Heart right ventricle (tissue), 16 donors: Measurements from ENCODE around the gene MTO1. TPM values are rescaled to one million over a fixed set of nuclear protein-coding genes. Genes with fewer than 3 reads are reported as not detected.
"Not testable (repeated sequence)": the region's sequence is repeated elsewhere in the genome, so short reads cannot be mapped to it uniquely, and the experiment has no call there.

Experiments used
- ATAC-seq, 8 donors: fragments of 200-7000 bp; cut with Tn5 transposase; one replicate each; pipeline ENCODE4 v1.9.1; 2020; ENCODE audit warnings: mild to moderate bottlenecking in 8 of 8, moderate library complexity in 8 of 8, moderate number of reproducible peaks in 1 of 8
- DNase-seq, 2 donors: peaks; one replicate each; pipeline ENCODE4 v3.0.0-alpha.2; 2020
- H3K27ac ChIP-seq, 10 donors: fragments of 200-600 bp; sonication (generic) in 2 of 10; one replicate each; pipeline versions ENCODE4 v1.5.0 to v1.8.0; 2020 to 2022; ENCODE audit warnings: mild to moderate bottlenecking in 3 of 10
- H3K27me3 ChIP-seq, 7 donors: fragments of 200-600 bp; one replicate each; pipeline ENCODE4 v1.8.0; 2021 to 2022; ENCODE audit warnings: mild to moderate bottlenecking in 2 of 7
- H3K36me3 ChIP-seq, 9 donors: fragments of 200-600 bp; sonication (generic) in 1 of 9; one replicate each; pipeline versions ENCODE4 v1.5.0 to v1.8.0; 2020 to 2022; ENCODE audit warnings: mild to moderate bottlenecking in 2 of 9
- H3K4me1 ChIP-seq, 9 donors: fragments of 200-600 bp; sonication (generic) in 1 of 9; one replicate each; pipeline versions ENCODE4 v1.5.0 to v1.8.0; 2020 to 2022; ENCODE audit warnings: mild to moderate bottlenecking in 4 of 9
- H3K4me3 ChIP-seq, 10 donors: fragments of 200-600 bp; sonication (generic) in 2 of 10; one replicate each; pipeline versions ENCODE4 v1.5.0 to v1.8.0; 2020 to 2022; ENCODE audit warnings: mild to moderate bottlenecking in 7 of 10, moderate library complexity in 2 of 10
- H3K9me3 ChIP-seq, 11 donors: fragments of 200-600 bp in 10 of 11; sonication (generic) in 2 of 11; one replicate each; pipeline versions ENCODE4 v1.5.0 to v1.8.0; 2013 to 2022; ENCODE audit warnings: mild to moderate bottlenecking in 2 of 11, control low read depth in 1 of 11, moderate library complexity in 1 of 11
- CTCF ChIP-seq, 9 donors: fragments of 200-600 bp; sonication (generic) in 2 of 9; IDR thresholded peaks; one replicate each; pipeline versions ENCODE4 v1.5.0 to v1.8.0; 2021 to 2022; ENCODE audit warnings: antibody characterized with exemption in 9 of 9, mild to moderate bottlenecking in 5 of 9, moderate library complexity in 1 of 9
- WGBS, 2 donors: extraction: QIAGEN DNeasy Blood & Tissue Kit; methylation state at CpG; one replicate each; pipeline ENCODE4 v1.1.7; 2013; ENCODE audit warnings: inconsistent platforms in 1 of 2; 5-methylcytosine and 5-hydroxymethylcytosine counted together
- intact Hi-C, 10 donors: fragments of 100-400 bp; cut with DNase I; formaldehyde crosslinking; loops; one replicate each; pipeline versions ENCODE4 v1.11.1 to v1.14.2; 2022
- polyA plus RNA-seq, 2 donors: library from polyadenylated mRNA; stranded (reverse); fragments of 200-250 nt; gene quantifications; one replicate each; pipeline ENCODE4 v1.2.3, GENCODE V29; 2013
- total RNA-seq, 10 donors: library from RNA; stranded (reverse); fragmentation: NEBNext Ultra II Directional in 3 of 10; extraction: Animal tissue kit (Norgen Biotek cat#: 25700) in 3 of 10; gene quantifications; one replicate each; pipeline versions ENCODE4 v1.2.1 to v1.2.4, GENCODE V29; 2021 to 2023
- donor health status: Arrhythmogenic right ventricular cardiomyopathy.
- donor health status: ischemic (EF 13 %, LVEDD 7.1; RV severe dilation, severe dysfunction).
- donor health status: healthy with polysubstance abuse.
- donor health status: DM: no; HTN: yes; CAD: no.
- donor health status: DM: no; HTN: no; CAD: no.
- donor health status: ischemic (EF 25% LVEDD 6.9; RV normal size, moderate dysfunction).
- donor health status: ischemic (EF 25% LVEDD 5.7; RV mildly dilated, moderate dysfunction).
- donor health status: healthy.
- donor health status: DM: yes; HTN: yes; CAD: no.
- donor health status: Ischemic cardiomyopathy.
- donor health status: ischemic (EF 35%, LVEDD 5.7; RV mildly dilated, moderate dysfunction).
- donor health status: nonischemic (EF 11% LVEDD 7.7; RV severe dilation, severe dysfunction).
- donor health status: DM: yes; HTN: yes; CAD: no.
- donor health status: PGD.
- donor health status: ischemic (EF 29% LVEDD 5.4; RV normal size, mild dysfunction).
- donor health status: nonischemic (EF 23%, LVEDD 6.1; RV moderate dilation, normal function).

MTO1 gene
- total and polyA plus RNA-seq, 12 donors = 14.4 to 34.2 (median 28.0) TPM

- Histone ChIP-seq H3K9me3 (no peaks in the 10 kb centered on the region), H3K4me1 (peaks cover 0 to 57% (median 10%) of the 10 kb centered on the region in 9 donors), H3K27ac (peak overlapping the region in 1 of 10 donors; percentile 41), H3K36me3 (no peaks in the 10 kb centered on the region), H3K27me3 (peaks cover 0 to 12% (median 0%) of the 10 kb centered on the region in 7 donors), H3K4me3 (no peak overlapping the region)
- ATAC-seq = no peak
- DNase-seq = no peak
- WGBS, 2 donors = 72 to 73% methylated on average over 3 of the region's 3 CpGs
- no peak for TF ChIP-seq CTCF (IDR thresholded peaks at IDR 0.05)
- intact Hi-C loops = loop anchor here in 1 of 10 donors (10.0 kb wide), 1 partner anchor 59 kb away; no protein-coding TSS in a partner anchor
Observed at GRCh38 chr6:73455865-73456629, 5.5 kb upstream of the MTO1 start.

- not testable (repeated sequence) for H3K4me3 ChIP-seq, H3K27ac ChIP-seq, H3K9me3 ChIP-seq, H3K36me3 ChIP-seq, ATAC-seq, H3K27me3 ChIP-seq, DNase-seq
- peaks cover 0 to 58% (median 21%) of the 10 kb centered on the region in 9 donors for H3K4me1 ChIP-seq
- intact Hi-C loops = loop anchor here in 1 of 10 donors (10.0 kb wide), 1 partner anchor 55 kb away; no protein-coding TSS in a partner anchor
- 81 to 85% methylated on average over 7 of the region's 7 CpGs for WGBS, 2 donors
Observed at GRCh38 chr6:73459474-73459873, 2.1 kb upstream of the MTO1 start.

- Histone ChIP-seq H3K27me3 (no peaks in the 10 kb centered on the region), H3K36me3 (peaks cover 0 to 13% (median 0%) of the 10 kb centered on the region in 9 donors), H3K27ac (no peak overlapping the region), H3K4me3 (no peak overlapping the region), H3K4me1 (peaks cover 0 to 52% (median 21%) of the 10 kb centered on the region in 9 donors), H3K9me3 (no peaks in the 10 kb centered on the region)
- no peak for ATAC-seq
- intact Hi-C loops = no loop called here
- 65 to 67% methylated on average over 5 of the region's 5 CpGs for WGBS, 2 donors
- TF ChIP-seq CTCF (IDR thresholded peaks at IDR 0.05) = no peak
- DNase-seq = no peak
Observed at GRCh38 chr6:73460056-73460455, 1.5 kb upstream of the MTO1 start.

DNA sequence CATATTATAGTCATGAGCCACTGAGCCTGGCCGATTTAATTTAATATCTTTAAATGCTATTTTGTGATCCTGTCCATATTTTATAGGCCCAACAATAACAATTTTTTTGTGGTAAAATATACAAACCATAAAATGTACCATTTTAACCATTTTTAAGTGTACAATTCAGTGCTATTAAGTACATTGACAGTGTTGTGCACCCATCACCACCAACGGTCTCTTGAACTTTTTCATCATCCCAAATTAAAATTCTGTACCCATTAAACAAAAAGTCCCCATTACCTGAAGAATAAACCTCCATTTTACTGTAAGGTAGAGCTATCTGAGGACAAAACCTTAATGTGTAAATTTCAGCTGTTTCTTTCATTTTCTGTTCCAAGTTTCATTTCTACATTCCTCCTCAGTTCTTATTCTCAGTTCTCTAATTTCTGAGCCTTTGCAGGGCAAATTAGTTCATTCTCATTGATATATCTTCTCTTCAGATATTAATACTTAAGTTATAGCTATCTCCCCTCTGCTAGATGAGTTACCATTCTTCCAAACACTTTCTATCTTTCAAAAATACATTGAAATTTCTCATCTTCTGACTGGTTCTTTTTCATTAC, 10.3 kb downstream of the MTO1 start:
- Histone ChIP-seq H3K4me1 (peaks cover 0 to 19% (median 0%) of the 10 kb centered on the region in 9 donors), H3K36me3 (peaks cover 0 to 100% (median 85%) of the 10 kb centered on the region in 9 donors), H3K4me3 (no peak overlapping the region), H3K9me3 (no peaks in the 10 kb centered on the region), H3K27me3 (no peaks in the 10 kb centered on the region), H3K27ac (peak overlapping the region in 1 of 10 donors; percentile 66)
- WGBS, 2 donors = 84 to 92% methylated on average over 2 of the region's 2 CpGs
- no peak for TF ChIP-seq CTCF (IDR thresholded peaks at IDR 0.05)
- intact Hi-C loops = no loop called here
- DNase-seq (no peak), ATAC-seq (no peak)
